ENCODE data around the gene ZBTB3.
"Not testable (repeated sequence)": the region's sequence is repeated elsewhere in the genome, so short reads cannot be mapped to it uniquely, and the experiment has no call there.

ZBTB3 gene

GRCh38 chr11:62753736-62754603 lies at the start of gene ZBTB3:
TSS of gene ZBTB3 (minus strand) at chr11:62754160. CDS start at chr11:62753664, 496 bp downstream.
- DNase-seq: peak; percentile 98

DNA sequence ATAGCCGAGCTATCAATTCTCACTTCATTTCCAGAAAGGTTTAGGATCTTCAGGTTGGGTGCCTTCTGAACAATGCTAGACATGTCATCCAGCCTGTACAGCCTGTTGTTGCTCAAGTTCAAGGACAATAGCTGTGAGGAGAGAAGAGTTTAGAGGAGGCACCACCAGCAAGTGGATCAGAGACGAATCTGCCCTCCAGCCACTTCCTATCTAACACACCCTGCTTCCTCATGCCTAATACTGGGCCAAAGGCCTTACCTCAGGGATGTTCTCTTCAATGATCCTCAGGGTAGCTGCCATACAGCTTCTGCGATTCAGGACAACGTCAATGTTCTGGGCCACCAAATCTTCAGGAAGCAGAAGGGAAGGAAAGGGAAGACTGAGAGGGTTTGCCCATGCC lies 47.1 kb upstream of the ZBTB3 start:
- DNase-seq: no peak

GRCh38 chr11:62799486-62799885 lies 45.5 kb upstream of the ZBTB3 start:
- no peak for DNase-seq

DNA sequence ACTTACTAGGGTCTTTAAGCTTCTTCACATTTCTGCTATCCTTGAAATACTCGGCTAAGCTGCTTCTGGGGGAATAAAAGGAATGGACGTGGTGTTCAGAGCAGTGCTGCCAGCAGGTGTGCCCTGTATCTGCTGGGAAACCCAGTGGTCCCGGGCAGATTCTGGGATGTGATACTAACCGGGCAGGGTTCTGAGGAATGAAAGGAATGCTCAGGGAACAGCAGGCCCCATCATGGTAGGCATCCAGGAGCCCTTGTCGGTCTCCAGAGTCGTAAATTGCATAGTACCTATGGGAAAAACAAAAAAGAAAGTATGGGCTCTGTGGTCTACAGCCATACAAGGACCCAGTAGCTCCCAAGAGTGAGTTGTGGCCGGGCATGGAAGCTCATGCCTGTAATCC lies 42.3 kb upstream of the ZBTB3 start:
- DNase-seq: no peak

DNA sequence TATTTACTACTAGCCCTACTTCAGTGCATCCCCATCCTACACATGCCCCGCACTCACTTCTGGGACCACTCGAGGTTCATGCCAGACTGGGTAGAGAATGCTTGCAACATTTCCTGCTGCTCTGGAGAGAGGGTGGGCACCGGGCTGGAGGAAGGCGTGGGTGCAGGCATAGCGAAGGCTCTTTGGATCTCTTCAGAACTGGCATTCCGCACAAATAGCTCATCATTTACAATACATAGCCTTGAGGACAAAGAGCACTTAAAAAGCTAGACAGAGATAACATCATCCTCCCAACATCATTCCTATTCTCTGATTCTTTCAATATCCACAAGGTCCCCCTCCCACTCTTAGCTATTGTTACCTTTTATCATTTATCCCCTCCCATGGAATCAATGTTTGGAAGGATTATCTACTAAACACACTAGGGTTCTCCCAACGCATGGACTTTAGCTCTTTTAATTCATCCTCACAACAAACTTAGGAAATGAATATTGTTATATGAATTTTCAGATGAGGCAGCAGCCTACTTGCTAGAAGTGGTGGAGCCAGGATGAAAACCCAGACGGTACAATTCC lies 40.3 kb upstream of the ZBTB3 start:
- no peak for DNase-seq

DNA sequence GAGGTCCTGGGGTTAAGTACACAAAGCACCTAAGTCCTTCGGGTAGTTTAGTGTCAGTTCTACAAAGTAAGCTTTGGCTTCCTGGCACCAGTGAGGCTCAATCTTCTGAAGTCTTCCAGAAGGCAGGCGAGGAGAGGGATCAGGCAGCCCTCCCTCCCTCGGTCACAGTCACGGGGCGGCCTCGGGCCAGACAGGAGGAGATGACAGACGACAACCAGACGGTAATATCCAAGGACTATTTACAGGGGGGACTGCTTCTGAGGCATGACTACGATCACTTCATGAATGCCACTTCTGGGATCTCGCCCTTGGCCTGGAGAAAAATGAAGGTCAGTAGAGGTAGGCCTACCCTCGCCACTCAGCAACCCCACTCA lies 38.2 kb upstream of the ZBTB3 start:
- no peak for DNase-seq

GRCh38 chr11:62791501-62792201 lies 37.7 kb upstream of the ZBTB3 start, which contains the start of gene TMEM223:
TSS of gene TMEM223 (minus strand) at chr11:62792006. CDS start at chr11:62791994, 12 bp downstream.
- DNase-seq: peak; percentile 97

DNA sequence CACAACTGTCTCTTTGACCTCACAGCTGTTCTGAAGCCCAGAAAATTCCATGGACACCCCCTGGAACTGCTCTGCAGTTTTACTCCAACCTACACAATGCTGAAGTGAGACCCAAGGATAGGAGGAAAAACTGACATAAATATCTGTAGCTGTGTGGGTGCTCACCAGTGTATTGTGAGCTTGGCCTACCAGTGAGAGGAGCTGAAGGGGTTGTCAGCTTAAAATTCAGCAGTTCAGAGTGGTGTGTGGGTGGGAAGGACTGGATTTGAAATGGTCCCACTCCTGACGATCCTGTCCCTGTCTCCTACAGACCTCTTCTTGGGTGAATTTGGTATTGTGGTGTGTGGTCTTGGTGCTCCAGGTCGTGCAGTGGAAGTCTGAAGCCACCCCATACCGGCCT lies 35.6 kb upstream of the ZBTB3 start:
- DNase-seq: no peak

DNA sequence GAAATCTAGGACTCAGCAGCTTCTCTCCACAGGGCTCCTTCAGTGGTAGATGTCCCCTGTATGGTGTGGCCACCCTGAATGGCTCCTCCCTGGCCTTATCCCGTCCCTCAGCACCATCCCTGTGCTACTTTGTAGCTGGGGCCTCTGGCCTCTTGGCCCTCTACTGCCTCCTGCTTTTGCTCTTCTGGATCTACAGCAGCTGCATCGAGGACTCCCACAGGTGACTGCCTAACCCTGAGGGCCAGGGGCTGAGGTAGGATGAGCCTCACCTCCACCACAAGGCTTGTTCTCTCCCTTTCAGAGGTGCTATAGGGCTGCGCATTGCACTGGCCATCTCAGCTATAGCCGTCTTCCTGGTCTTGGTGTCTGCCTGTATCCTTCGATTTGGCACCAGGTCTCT lies 35.0 kb upstream of the ZBTB3 start:
- DNase-seq: no peak

DNA sequence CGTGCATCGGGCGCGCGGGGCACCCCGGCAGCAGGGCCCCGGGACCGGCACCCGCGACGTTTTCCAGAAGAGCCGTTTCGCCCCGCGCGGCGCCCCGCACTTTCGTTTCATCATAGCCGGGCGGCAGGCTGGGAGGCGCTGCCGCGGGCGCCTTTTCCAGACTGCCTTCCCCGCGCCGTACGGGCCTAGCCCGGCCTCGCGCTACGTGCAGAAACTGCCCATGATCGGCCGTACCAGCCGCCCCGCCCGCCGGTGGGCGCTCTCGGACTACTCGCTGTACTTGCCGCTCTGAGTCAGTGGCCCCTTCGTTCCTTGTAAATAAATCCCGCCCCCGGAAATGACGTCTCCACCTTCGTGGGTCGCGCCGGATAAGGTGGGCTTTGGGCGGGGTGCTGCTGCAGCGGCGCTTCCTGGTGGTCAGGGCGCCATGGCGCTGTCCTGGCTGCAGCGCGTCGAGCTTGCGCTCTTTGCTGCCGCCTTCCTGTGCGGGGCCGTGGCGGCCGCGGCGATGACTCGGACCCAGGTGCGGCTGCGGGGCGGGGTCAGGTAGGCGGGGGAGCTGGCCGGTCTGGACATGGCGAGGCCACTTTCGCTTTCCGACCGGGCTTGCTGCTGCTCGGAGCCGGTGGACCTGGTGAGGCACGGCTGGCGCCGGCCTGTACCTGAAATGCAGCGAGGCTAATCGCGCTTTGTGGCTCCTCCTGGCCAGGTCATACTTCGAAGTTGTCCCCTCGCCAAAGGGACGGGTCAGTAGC lies 33.2 kb upstream of the ZBTB3 start, which contains the start of gene TMEM179B:
Gene TMEM179B (plus strand): TSS at position 398 of the 755 bp plus-strand sequence. CDS start 30 bp downstream, at position 428.
- DNase-seq: peak; percentile 98

GRCh38 chr11:62786318-62787004 lies 32.5 kb upstream of the ZBTB3 start:
- peak; percentile 95 for DNase-seq

GRCh38 chr11:62782753-62783152 lies 28.8 kb upstream of the ZBTB3 start:
- no peak for DNase-seq

- DNase-seq: no peak
Observed at GRCh38 chr11:62778441-62778840, 24.5 kb upstream of the ZBTB3 start.

GRCh38 chr11:62777389-62777788 lies 23.4 kb upstream of the ZBTB3 start:
- no peak for DNase-seq

DNA sequence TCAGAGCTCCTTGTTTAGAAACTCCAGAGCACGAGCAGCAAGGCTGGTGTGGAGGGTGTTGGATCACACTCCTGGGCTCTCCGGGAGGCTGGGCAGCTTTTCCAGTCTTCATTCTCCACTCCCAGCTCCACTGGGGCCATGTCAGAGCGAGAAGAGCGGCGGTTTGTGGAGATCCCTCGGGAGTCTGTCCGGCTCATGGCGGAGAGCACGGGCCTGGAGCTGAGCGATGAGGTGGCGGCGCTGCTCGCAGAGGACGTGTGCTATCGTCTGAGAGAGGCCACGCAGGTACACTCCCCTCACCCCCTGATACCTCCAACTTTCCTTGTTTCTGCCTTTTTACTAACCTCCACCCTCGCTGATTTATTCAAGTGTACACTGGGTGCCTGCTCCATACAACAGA lies 21.7 kb upstream of the ZBTB3 start:
- no peak for DNase-seq

GRCh38 chr11:62774407-62774806 lies 20.4 kb upstream of the ZBTB3 start:
- DNase-seq: no peak

DNA sequence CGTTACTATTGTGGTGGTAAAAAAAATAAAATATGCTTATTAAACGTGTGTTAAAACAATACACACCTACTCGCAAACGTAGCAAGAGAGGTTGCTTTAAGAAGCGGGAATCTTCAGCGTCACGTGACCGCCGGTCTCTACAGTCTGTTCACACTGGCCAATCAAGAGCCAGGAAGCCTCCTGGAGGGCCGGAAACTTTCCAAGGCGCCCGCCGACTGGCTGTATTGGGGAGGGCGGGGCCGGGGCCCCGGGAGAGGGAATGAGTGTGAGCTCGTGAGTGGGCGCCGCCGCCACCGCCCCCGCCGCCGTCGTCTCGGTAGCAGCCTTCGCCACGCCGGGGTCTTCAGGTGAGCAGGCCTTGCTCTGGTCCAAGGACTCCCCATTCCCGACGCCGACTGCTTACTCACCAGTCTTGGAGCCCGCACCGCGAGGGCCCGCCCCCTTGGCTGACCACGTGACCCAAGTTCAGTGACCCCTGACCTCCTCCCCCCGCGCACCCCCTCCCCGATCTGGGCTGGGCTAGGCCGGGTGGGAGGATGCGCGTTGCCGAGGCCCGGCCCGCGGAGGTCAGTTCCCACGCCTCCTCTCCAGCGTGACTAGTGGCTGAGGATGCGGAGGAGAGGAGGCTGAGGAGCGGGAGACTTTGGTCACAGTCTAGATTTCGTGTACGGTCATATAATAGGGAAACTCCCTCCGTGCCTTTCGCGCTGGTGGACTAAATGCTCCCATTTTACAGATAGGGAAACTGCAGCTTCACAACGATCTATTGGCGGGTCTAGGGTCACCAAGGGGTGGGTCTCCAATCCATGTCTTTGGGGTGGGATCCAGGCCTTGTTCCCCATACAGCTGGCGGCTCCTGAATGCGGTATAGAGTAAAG lies 17.4 kb upstream of the ZBTB3 start, which contains the start of gene TAF6L:
Gene TAF6L (plus strand): TSS at position 253 of the 878 bp plus-strand sequence. CDS start 4,388 bp downstream, outside the sequence.
- DNase-seq: peak; percentile 97

DNA sequence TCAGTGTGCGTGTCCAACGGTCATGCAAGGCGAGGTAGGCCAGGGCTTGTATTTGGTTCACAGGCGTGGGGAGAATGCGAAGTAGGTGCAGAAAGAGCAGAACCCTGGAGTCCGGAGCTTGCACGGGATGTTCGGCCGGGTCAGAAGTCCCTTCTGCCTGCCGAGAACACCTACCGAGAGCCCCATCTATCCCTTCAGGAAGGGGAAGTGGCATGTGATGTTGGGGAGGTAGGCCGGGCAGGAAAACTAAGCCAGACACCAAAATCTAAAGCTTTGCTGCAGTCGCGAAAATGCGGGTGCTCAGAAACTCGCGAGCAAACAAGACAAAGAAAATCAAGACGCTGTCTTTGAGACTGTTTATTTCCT lies 16.8 kb upstream of the ZBTB3 start:
- peak; percentile 67 for DNase-seq

- not testable (repeated sequence) for DNase-seq
Observed at GRCh38 chr11:62760867-62761227, 6.9 kb upstream of the ZBTB3 start.

DNA sequence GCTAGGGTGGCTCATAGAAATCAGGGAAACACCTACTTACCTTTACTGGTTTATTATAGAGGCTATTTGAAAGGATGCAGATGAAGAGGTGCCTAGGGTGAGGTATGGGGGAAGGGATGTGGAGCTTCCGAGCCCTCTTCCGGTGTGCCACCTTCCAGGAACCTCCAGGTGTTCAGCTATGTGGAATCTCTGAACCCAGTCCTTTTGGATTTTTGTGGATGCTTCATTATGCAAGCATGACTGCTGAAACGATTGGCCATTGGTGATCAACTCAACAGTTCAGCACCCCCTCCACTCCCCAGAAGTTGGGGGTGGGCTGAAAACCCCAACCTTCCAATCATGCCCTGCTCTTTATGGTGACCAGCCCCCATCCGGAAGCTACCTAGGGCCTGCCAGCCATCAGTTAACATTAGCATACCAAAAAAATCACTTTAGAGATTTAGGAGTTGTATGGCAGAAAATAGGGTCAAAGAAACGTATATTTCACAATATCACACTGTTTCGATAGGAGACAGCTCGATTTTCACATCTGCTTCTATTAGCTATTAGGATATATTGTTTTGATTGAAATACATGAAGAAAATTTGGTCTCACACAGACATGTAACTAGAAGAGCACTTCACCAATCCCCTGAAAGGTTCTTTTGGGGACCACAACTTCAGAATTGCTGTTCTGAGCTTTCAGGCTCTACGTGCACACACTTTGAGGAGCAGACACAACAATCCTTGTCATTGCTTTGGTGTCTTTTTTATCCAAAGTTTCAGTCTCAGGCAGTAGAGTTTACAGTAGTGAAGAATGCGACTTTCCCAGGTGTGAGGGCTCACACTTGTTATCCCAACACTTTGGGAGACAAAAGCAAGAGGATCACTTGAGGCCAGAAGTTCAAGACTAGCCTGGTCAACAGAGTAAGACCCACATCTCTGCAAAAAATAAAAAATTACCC lies 4.2 kb upstream of the ZBTB3 start:
- DNase-seq: no peak

Data from activated effector memory CD4-positive, alpha-beta T cell treated with anti-CD3 and anti-CD28 coated beads, Interleukin-2, amount 50 U/mL, for 16 hours (primary cell).